NCI-H345 treated with DMSO at 0.1 percent for 48 hours (cell line): ENCODE measurements around the gene CRYBG1.

Experiments used
- DNase-seq: peaks from one replicate; lab custom pipeline; 2025; ENCODE audit not compliant: unreplicated experiment; lab: John Stamatoyannopoulos, UW

Gene CRYBG1

GRCh38 chr6:106522562-106523250, 162.2 kb downstream of the CRYBG1 start:
- no peak for DNase-seq

- no peak for DNase-seq
Measured at GRCh38 chr6:106525107-106525881, 164.8 kb downstream of the CRYBG1 start.

GRCh38 chr6:106525882-106526275, 165.4 kb downstream of the CRYBG1 start:
- DNase-seq, result no peak

- no peak for DNase-seq
Measured at GRCh38 chr6:106527117-106527516, 166.6 kb downstream of the CRYBG1 start.

- DNase-seq, result no peak
Measured at GRCh38 chr6:106527979-106528378, 167.5 kb downstream of the CRYBG1 start.

- DNase-seq, result no peak
Measured at GRCh38 chr6:106528521-106528920, 168.0 kb downstream of the CRYBG1 start.

- DNase-seq, result no peak
Measured at GRCh38 chr6:106529438-106529837, 168.9 kb downstream of the CRYBG1 start.

- no peak for DNase-seq
Measured at GRCh38 chr6:106530026-106530425, 169.5 kb downstream of the CRYBG1 start.

GRCh38 chr6:106530502-106530901, 170.0 kb downstream of the CRYBG1 start:
- no peak for DNase-seq

GRCh38 chr6:106533054-106533453, 172.5 kb downstream of the CRYBG1 start:
- no peak for DNase-seq

GRCh38 chr6:106534004-106534403, 173.5 kb downstream of the CRYBG1 start:
- no peak for DNase-seq

- no peak for DNase-seq
Measured at GRCh38 chr6:106534564-106534982, 174.1 kb downstream of the CRYBG1 start.

GRCh38 chr6:106535012-106535411, 174.5 kb downstream of the CRYBG1 start:
- no peak for DNase-seq

- no peak for DNase-seq
Measured at GRCh38 chr6:106536357-106536756, 175.8 kb downstream of the CRYBG1 start.

GRCh38 chr6:106536851-106537250, 176.3 kb downstream of the CRYBG1 start:
- DNase-seq, result no peak

- DNase-seq, result no peak
Measured at GRCh38 chr6:106537662-106538061, 177.1 kb downstream of the CRYBG1 start.

- no peak for DNase-seq
Measured at GRCh38 chr6:106538145-106538544, 177.6 kb downstream of the CRYBG1 start.

GRCh38 chr6:106539936-106540335, 179.4 kb downstream of the CRYBG1 start:
- DNase-seq, result no peak

- DNase-seq, result no peak
Measured at GRCh38 chr6:106540432-106540831, 179.9 kb downstream of the CRYBG1 start.

GRCh38 chr6:106540907-106541306, 180.4 kb downstream of the CRYBG1 start:
- no peak for DNase-seq

GRCh38 chr6:106546261-106546690, 185.8 kb downstream of the CRYBG1 start:
- no peak for DNase-seq

- no peak for DNase-seq
Measured at GRCh38 chr6:106546691-106547414, 186.3 kb downstream of the CRYBG1 start.
